H1 (cell line): ENCODE data around the gene EML4. TPM values are rescaled to one million over a fixed set of nuclear protein-coding genes. Genes with fewer than 3 reads are reported as not detected.

Experiments used
- CTCF ChIA-PET: fragments of 300-600 bp; sonication (Branson Sonifier 250); formaldehyde crosslinking; loops from one replicate; lab custom pipeline; 2021; ENCODE audit not compliant: partially characterized antibody; lab: Charles Lee
- POLR2A ChIA-PET: fragments of 300-600 bp; sonication (Branson Sonifier 250); formaldehyde crosslinking; loops from one replicate; lab custom pipeline; 2021; ENCODE audit warnings: inconsistent platforms; ENCODE audit not compliant: partially characterized antibody; lab: Charles Lee
- DNase-seq, 2 experiments: peaks; one replicate each; pipeline versions ENCODE4 v3.0.0 to v3.0.0-alpha.2; 2010 to 2022; ENCODE audit warnings: low spot score in 2 of 2, low read depth in 1 of 2, mixed read lengths in 1 of 2
- FAIRE-seq: peaks from 2 replicates; lab custom pipeline; 2011; peaks lifted over from hg19 to GRCh38; lab: Jason Lieb, UNC
- H2AFZ ChIP-seq: 2 replicates; pipeline ENCODE4 v1.8.1; 2012; ENCODE audit warnings: low read length, inconsistent platforms
- H2AK5ac ChIP-seq: 2 replicates; pipeline ENCODE4 v1.6.1; 2013; ENCODE audit warnings: low read depth, low read length
- H2BK120ac ChIP-seq: replicated peaks from 2 replicates; pipeline ENCODE3; 2013; ENCODE audit warnings: low read depth, low read length, inconsistent platforms
- H2BK12ac ChIP-seq: 2 replicates; pipeline ENCODE4 v1.6.1; 2013; ENCODE audit warnings: low read depth, low read length
- H2BK15ac ChIP-seq: 2 replicates; pipeline ENCODE4 v1.6.1; 2013; ENCODE audit warnings: low read length
- H2BK20ac ChIP-seq: 2 replicates; pipeline ENCODE4 v1.6.1; 2013; ENCODE audit warnings: low read length
- H2BK5ac ChIP-seq: 2 replicates; pipeline ENCODE4 v1.6.1; 2013; ENCODE audit warnings: low read depth, low read length
- H3K14ac ChIP-seq: 2 replicates; pipeline ENCODE4 v1.6.1; 2013; ENCODE audit warnings: inconsistent platforms; ENCODE audit not compliant: insufficient read length
- H3K18ac ChIP-seq: 2 replicates; pipeline ENCODE4 v1.6.1; 2013; ENCODE audit warnings: low read length; ENCODE audit errors: extremely low read depth
- H3K23ac ChIP-seq: 2 replicates; pipeline ENCODE4 v1.6.1; 2013; ENCODE audit warnings: inconsistent platforms; ENCODE audit not compliant: insufficient read length
- H3K23me2 ChIP-seq: 2 replicates; pipeline ENCODE4 v1.6.1; 2013; ENCODE audit warnings: low read depth, low read length
- H3K27ac ChIP-seq: 2 replicates; pipeline ENCODE4 v1.6.1; 2011; ENCODE audit warnings: low read depth, low read length, inconsistent platforms
- H3K27me3 ChIP-seq, 4 experiments: replicated peaks in 1 of 4; 1 replicate in 1 of 4; 2 replicates in 3 of 4; pipeline versions ENCODE4 v1.6.1 to v1.8.1; 2011 to 2013; ENCODE audit warnings: low read length in 3 of 4, mild to moderate bottlenecking in 3 of 4, inconsistent platforms in 2 of 4, mixed read lengths in 2 of 4, moderate library complexity in 1 of 4; ENCODE audit not compliant: control insufficient read depth in 3 of 4, insufficient read depth in 3 of 4; ENCODE audit errors: extremely low read depth in 1 of 4
- H3K36me3 ChIP-seq, 4 experiments: 2 replicates each; pipeline versions ENCODE4 v1.6.1 to v1.8.1; 2011 to 2013; ENCODE audit warnings: mild to moderate bottlenecking in 4 of 4, low read length in 3 of 4, moderate library complexity in 2 of 4, control low read depth in 1 of 4, inconsistent platforms in 1 of 4; ENCODE audit not compliant: insufficient read depth in 4 of 4, control insufficient read depth in 2 of 4
- H3K4ac ChIP-seq: replicated peaks from 2 replicates; pipeline ENCODE3; 2013; ENCODE audit warnings: low read length, low read depth, mixed read lengths, inconsistent platforms; ENCODE audit not compliant: insufficient read length
- H3K4me1 ChIP-seq, 4 experiments: replicated peaks in 1 of 4; 1 replicate in 1 of 4; 2 replicates in 3 of 4; pipeline versions ENCODE4 v1.6.1 to v1.8.1; 2011 to 2013; ENCODE audit warnings: low read length in 3 of 4, inconsistent platforms in 2 of 4, mixed read lengths in 1 of 4; ENCODE audit not compliant: insufficient read depth in 4 of 4, control insufficient read depth in 3 of 4
- H3K4me2 ChIP-seq, 2 experiments: 2 replicates each; pipeline versions ENCODE4 v1.6.1 to v1.8.1; 2011 to 2013; ENCODE audit warnings: low read depth in 2 of 2, low read length in 2 of 2, control low read depth in 1 of 2, inconsistent platforms in 1 of 2, mild to moderate bottlenecking in 1 of 2; ENCODE audit not compliant: insufficient read depth in 1 of 2
- H3K4me3 ChIP-seq, 4 experiments: fragments of 200-600, 300-600 bp in 1 of 4; sonication (generic), shearing (Covaris generic), sonication (Bioruptor Twin) in 1 of 4; 2 replicates each; pipeline versions ENCODE4 v1.5.1 to v1.8.1; 2011 to 2016; ENCODE audit warnings: low read length in 4 of 4, low read depth in 3 of 4, control low read depth in 2 of 4, inconsistent platforms in 2 of 4, mild to moderate bottlenecking in 2 of 4, mixed read lengths in 1 of 4, moderate library complexity in 1 of 4; ENCODE audit not compliant: insufficient read depth in 2 of 4; ENCODE audit errors: extremely low read depth in 1 of 4
- H3K56ac ChIP-seq: replicated peaks from 2 replicates; pipeline ENCODE3; 2013; ENCODE audit warnings: low read depth, mild to moderate bottlenecking, mixed read lengths, low read length, inconsistent platforms; ENCODE audit not compliant: insufficient read length
- H3K79me1 ChIP-seq: 2 replicates; pipeline ENCODE4 v1.6.1; 2013; ENCODE audit warnings: low read depth, low read length, control low read depth
- H3K79me2 ChIP-seq, 2 experiments: 2 replicates each; pipeline versions ENCODE4 v1.6.1 to v1.8.1; 2012 to 2013; ENCODE audit warnings: low read length in 2 of 2, mild to moderate bottlenecking in 2 of 2, inconsistent platforms in 1 of 2; ENCODE audit not compliant: insufficient read depth in 2 of 2, control insufficient read depth in 1 of 2
- H3K9ac ChIP-seq, 4 experiments: replicated peaks in 1 of 4; 1 replicate in 1 of 4; 2 replicates in 3 of 4; pipeline versions ENCODE4 v1.6.1 to v1.8.1; 2011 to 2013; ENCODE audit warnings: low read depth in 3 of 4, low read length in 3 of 4, control low read depth in 2 of 4, mild to moderate bottlenecking in 2 of 4, moderate library complexity in 2 of 4, inconsistent platforms in 1 of 4; ENCODE audit errors: extremely low read depth in 1 of 4
- H3K9me3 ChIP-seq, 2 experiments: 2 replicates each; pipeline versions ENCODE4 v1.6.1 to v1.8.1; 2012 to 2013; ENCODE audit warnings: mild to moderate bottlenecking in 2 of 2, moderate library complexity in 2 of 2, control low read depth in 1 of 2, inconsistent platforms in 1 of 2, low read depth in 1 of 2, low read length in 1 of 2, mixed read lengths in 1 of 2; ENCODE audit not compliant: insufficient read depth in 2 of 2
- H4K20me1 ChIP-seq, 2 experiments: replicated peaks in 1 of 2; 2 replicates each; pipeline versions ENCODE3 to v1.8.1; 2011 to 2013; ENCODE audit warnings: inconsistent platforms in 2 of 2, low read length in 2 of 2, mild to moderate bottlenecking in 1 of 2; ENCODE audit not compliant: insufficient read depth in 2 of 2, control insufficient read depth in 1 of 2
- H4K5ac ChIP-seq: 2 replicates; pipeline ENCODE4 v1.6.1; 2013; ENCODE audit warnings: low read length, low read depth, mixed read lengths, inconsistent platforms; ENCODE audit not compliant: insufficient read length
- H4K8ac ChIP-seq: 2 replicates; pipeline ENCODE4 v1.8.0; 2013; ENCODE audit warnings: mild to moderate bottlenecking, moderate library complexity, low read length, inconsistent platforms; ENCODE audit not compliant: insufficient read depth; ENCODE audit errors: extremely low read depth
- H4K91ac ChIP-seq: replicated peaks from 2 replicates; pipeline ENCODE3; 2013; ENCODE audit warnings: low read length, mixed read lengths, inconsistent platforms; ENCODE audit not compliant: insufficient read length
- CEBPB ChIP-seq: IDR thresholded peaks from 2 replicates; pipeline ENCODE4 v1.6.1; 2012; ENCODE audit warnings: low read depth, low read length
- CTBP2 ChIP-seq: IDR thresholded peaks from 2 replicates; pipeline ENCODE4 v1.7.0; 2011; ENCODE audit warnings: borderline replicate concordance, mild to moderate bottlenecking, moderate library complexity, mixed read lengths, low read length; ENCODE audit not compliant: insufficient read depth, insufficient read length
- CTCF ChIP-seq, 3 experiments: IDR thresholded peaks; 1 replicate in 2 of 3; 2 replicates in 1 of 3; pipeline versions ENCODE4 v1.5.1 to v1.6.1; 2011; ENCODE audit warnings: low read length in 3 of 3, mild to moderate bottlenecking in 3 of 3, inconsistent platforms in 2 of 3, low read depth in 1 of 3, moderate library complexity in 1 of 3; ENCODE audit not compliant: insufficient read depth in 1 of 3; ENCODE audit errors: control extremely low read depth in 1 of 3
- EP300 ChIP-seq, 2 experiments: IDR thresholded peaks; 1 replicate in 1 of 2; 2 replicates in 1 of 2; pipeline ENCODE4 v1.6.1; 2011 to 2012; ENCODE audit warnings: low read depth in 2 of 2, low read length in 2 of 2, mild to moderate bottlenecking in 2 of 2, borderline replicate concordance in 1 of 2, inconsistent platforms in 1 of 2, moderate library complexity in 1 of 2
- FOSL1 ChIP-seq: IDR thresholded peaks from 2 replicates; pipeline ENCODE4 v1.6.1; 2011; ENCODE audit warnings: mild to moderate bottlenecking, low read depth, low read length, moderate library complexity; ENCODE audit not compliant: insufficient read depth
- JUND ChIP-seq: IDR thresholded peaks from 2 replicates; pipeline ENCODE4 v1.6.1; 2011; ENCODE audit warnings: mild to moderate bottlenecking, improper control_type of control experiment, low read length
- MAFK ChIP-seq: IDR thresholded peaks from 2 replicates; pipeline ENCODE4 v1.6.1; 2012; ENCODE audit warnings: low read depth, mild to moderate bottlenecking, improper control_type of control experiment, low read length
- RBBP5 ChIP-seq: IDR thresholded peaks from 2 replicates; pipeline ENCODE4 v1.7.1; 2012; ENCODE audit warnings: low read depth, mild to moderate bottlenecking, inconsistent platforms, low read length, moderate library complexity, borderline replicate concordance
- RNF2 ChIP-seq: fragments of 200-900, 300-1000 bp; sonication (generic); IDR thresholded peaks from 2 replicates; pipeline ENCODE4 v1.7.1; 2016; ENCODE audit warnings: borderline replicate concordance, low read depth, mild to moderate bottlenecking, antibody characterized with exemption, low read length; ENCODE audit not compliant: poor library complexity, severe bottlenecking; ENCODE audit errors: missing control alignments
- TBP ChIP-seq: IDR thresholded peaks from 2 replicates; pipeline ENCODE4 v1.6.1; 2011; ENCODE audit warnings: low read depth, low read length, improper control_type of control experiment
- WGBS, 2 experiments: shearing (Covaris generic) in 1 of 2; methylation state at CpG; one replicate each; pipeline versions ENCODE4 v1.1.6 to v1.1.7; 2013 to 2015; ENCODE audit warnings: low lambda C conversion rate in 2 of 2, mixed read lengths in 2 of 2, inconsistent platforms in 1 of 2, low coverage in 1 of 2, missing lambda C conversion rate in 1 of 2; ENCODE audit not compliant: insufficient replicate concordance in 2 of 2, insufficient coverage in 1 of 2, insufficient read length in 1 of 2; ENCODE audit errors: extremely low coverage in 1 of 2, missing lambda C conversion rate in 1 of 2; 5-methylcytosine and 5-hydroxymethylcytosine counted together
- polyA plus RNA-seq, 7 experiments: library from polyadenylated mRNA; depleted of rRNA in 3 of 7; stranded (reverse) in 5 of 7; unstranded in 2 of 7; fragments of >200 nt in 5 of 7; fragments of 200-250 nt in 2 of 7; gene quantifications; 1 replicate in 5 of 7; 2 replicates in 1 of 7; 4 replicates in 1 of 7; pipeline versions ENCODE4 v1.2.1 to v1.2.3, GENCODE V29; 2011 to 2013; ENCODE audit warnings: missing spikeins in 2 of 7, mixed read lengths in 2 of 7
- total RNA-seq: library from RNA; stranded (reverse); fragmentation: NEBNext Ultra II Directional; extraction: Animal tissue kit (Norgen Biotek cat#: 25700); gene quantifications from 2 replicates; pipeline ENCODE4 v1.2.1, GENCODE V29; 2021

Gene EML4
- total and polyA plus RNA-seq, 2 of the 8 experiments (the other 6 are each of a cell fraction or from before 2014, with no cell fraction given): 50.1 to 104 TPM

GRCh38 chr2:42281416-42282081 is 112.4 kb downstream of the EML4 start:
- Histone ChIP-seq H3K79me2 (no peaks in the 10 kb centered on the region), H2BK5ac (no peak overlapping the region), H2BK120ac (no peak overlapping the region), H2BK20ac (no peak overlapping the region), H3K56ac (no peak overlapping the region), H3K9me3 (no peaks in the 10 kb centered on the region), H2BK12ac (no peak overlapping the region), H4K20me1 (no peaks in the 10 kb centered on the region), H3K4me2 (no peak overlapping the region), H3K4ac (no peak overlapping the region), H2AK5ac (no peak overlapping the region), H3K18ac (no peak overlapping the region), H4K8ac (no peak overlapping the region), H4K5ac (no peak overlapping the region), H2BK15ac (no peak overlapping the region), H3K4me1 (no peaks in the 10 kb centered on the region), H3K23ac (no peak overlapping the region), H3K23me2 (no peaks in the 10 kb centered on the region), H3K27me3 (no peaks in the 10 kb centered on the region), H3K36me3 (peaks cover 2 to 27% (median 7%) of the 10 kb centered on the region in 4 experiments; a peak in 7 of 8 replicates), H3K14ac (no peak overlapping the region), H4K91ac (no peak overlapping the region), H3K79me1 (no peaks in the 10 kb centered on the region), H3K9ac (no peak overlapping the region), H3K4me3 (no peak overlapping the region), H3K27ac (no peak overlapping the region), H2AFZ (no peak overlapping the region)
- CTCF ChIA-PET: no interaction called here
- POLR2A ChIA-PET: interaction anchor here (1.0 kb wide), 1 partner anchor 15 kb away, joined by 3 read pairs; no protein-coding TSS in a partner anchor
- 94% methylated on average over 2 of the region's 2 CpGs; no CpG with 5 or more reads in 1 of the 2 experiments for WGBS, 2 experiments
- FAIRE-seq (no peak), DNase-seq (no peak)
- TF ChIP-seq CTCF (IDR thresholded peaks at IDR 0.05; ENCODE audit: control extremely low read depth in 1 of 3, insufficient read depth in 1 of 3, low read depth in 1 of 3, low read length in 3 of 3): no peak
- TF ChIP-seq FOSL1: no peak
- TF ChIP-seq CEBPB: no peak
- TF ChIP-seq CTBP2: no peak
- no peak for TF ChIP-seq JUND
- no peak for TF ChIP-seq TBP
- no peak for TF ChIP-seq MAFK
- TF ChIP-seq RBBP5: no peak
- no peak for TF ChIP-seq RNF2
- TF ChIP-seq EP300 (IDR thresholded peaks at IDR 0.05; ENCODE audit: borderline replicate concordance in 1 of 2, low read depth in 2 of 2, low read length in 2 of 2): no peak
